Testis (tissue), 3 donors: ENCODE data around the gene PRAC1. TPM values are rescaled to one million over a fixed set of nuclear protein-coding genes. Genes with fewer than 3 reads are reported as not detected.
A peak's percentile ranks its signal among the peaks of the same experiment; 100 is the strongest.

Experiments
- DNase-seq: peaks from one replicate; pipeline ENCODE4 v3.0.0-alpha.2; 2019
- H3K27ac ChIP-seq, 2 donors: fragments of 200-600 bp; sonication (generic); one replicate each; pipeline ENCODE4 v1.5.1; 2019
- H3K27me3 ChIP-seq: fragments of 200-600 bp; sonication (generic); one replicate; pipeline ENCODE4 v1.5.1; 2019
- H3K36me3 ChIP-seq: fragments of 200-600 bp; sonication (generic); one replicate; pipeline ENCODE4 v1.5.1; 2017; ENCODE audit warnings: low read depth; ENCODE audit errors: missing control alignments
- H3K4me1 ChIP-seq: fragments of 200-600 bp; sonication (generic); one replicate; pipeline ENCODE4 v1.5.1; 2019
- H3K4me3 ChIP-seq, 2 donors: fragments of 200-600 bp; sonication (generic); one replicate each; pipeline ENCODE4 v1.5.1; 2017 to 2019
- H3K9me3 ChIP-seq: fragments of 200-600 bp; sonication (generic); one replicate; pipeline ENCODE4 v1.5.1; 2017
- CTCF ChIP-seq, 3 experiments: fragments of 450-650 bp in 2 of 3; fragments of 200-600 bp in 1 of 3; sonication (generic) in 1 of 3; IDR thresholded peaks; one replicate each; pipeline ENCODE4 v1.5.1; 2016 to 2019; ENCODE audit warnings: antibody characterized with exemption in 3 of 3, mild to moderate bottlenecking in 2 of 3, moderate library complexity in 1 of 3
- POLR2A ChIP-seq: fragments of 450-650 bp; IDR thresholded peaks from one replicate; pipeline ENCODE4 v1.6.1; 2017; ENCODE audit warnings: antibody characterized with exemption, mild to moderate bottlenecking, moderate library complexity
- WGBS, 2 donors: methylation state at CpG; one replicate each; pipeline ENCODE4 v1.1.5; 2018; 5-methylcytosine and 5-hydroxymethylcytosine counted together
- intact Hi-C: fragments of 100-400 bp; cut with DNase I; formaldehyde crosslinking; loops from one replicate; pipeline ENCODE4 v1.15.1; 2023; ENCODE audit warnings: low total_unique reads
- polyA plus RNA-seq: library from polyadenylated mRNA; stranded (reverse); fragments of 350-450 nt; fragmentation: Illumina TruSeq; extraction: RNeasy Lipid Tissue Mini Kit (QIAGEN cat#74804); gene quantifications from one replicate; pipeline ENCODE4 v1.2.3, GENCODE V29; 2014; ENCODE audit warnings: low read depth, low replicate concordance; ENCODE audit not compliant: insufficient read depth
- total RNA-seq, 2 donors: library from RNA; depleted of rRNA; stranded (reverse); fragments of >200 nt; gene quantifications; one replicate each; pipeline ENCODE4 v1.2.3, GENCODE V29; 2016

The PRAC1 gene
- total and polyA plus RNA-seq, 3 donors from 2014 or later = not detected

- DNase-seq = no peak
- Histone ChIP-seq H3K27me3 (no peaks in the 10 kb centered on the region), H3K9me3 (no peaks in the 10 kb centered on the region), H3K36me3 (no peaks in the 10 kb centered on the region), H3K4me3 (no peak overlapping the region), H3K27ac (no peak overlapping the region), H3K4me1 (peaks cover 13% of the 10 kb centered on the region)
- TF ChIP-seq CTCF (IDR thresholded peaks at IDR 0.05) (no peak), POLR2A (no peak)
- intact Hi-C loops = no loop called here
- 78 to 83% methylated on average over 6 of the region's 6 CpGs for WGBS, 2 donors
These were observed 38.8 kb upstream of the PRAC1 start for GRCh38 chr17:48761114-48761513.

DNA sequence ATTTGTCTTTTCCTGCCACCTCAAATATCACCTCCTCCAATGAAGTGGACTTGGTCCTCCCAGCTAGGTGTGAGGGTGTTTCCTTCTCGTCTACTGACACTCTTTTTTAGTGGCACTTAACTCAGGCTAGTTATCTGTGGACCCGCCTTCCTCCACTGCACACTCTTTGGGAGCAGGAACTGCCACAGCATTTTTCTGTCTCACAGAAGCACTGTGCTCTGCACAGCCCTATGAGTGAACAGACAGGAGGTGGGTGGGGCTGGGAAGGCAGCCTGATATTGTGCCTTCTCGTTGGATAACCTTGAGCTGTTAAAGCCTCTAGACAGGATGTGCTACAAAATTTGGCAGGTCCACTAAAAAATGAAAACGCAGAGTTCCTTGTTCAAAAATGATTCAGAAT lies 38.1 kb upstream of the PRAC1 start:
- Histone ChIP-seq H3K4me3 (no peak overlapping the region), H3K9me3 (no peaks in the 10 kb centered on the region), H3K4me1 (peaks cover 13% of the 10 kb centered on the region), H3K27ac (no peak overlapping the region), H3K27me3 (no peaks in the 10 kb centered on the region), H3K36me3 (no peaks in the 10 kb centered on the region)
- WGBS, 2 donors = 28 to 37% methylated on average over 4 of the region's 4 CpGs
- intact Hi-C loops = no loop called here
- peak; percentile 65 for DNase-seq
- no peak for TF ChIP-seq CTCF (IDR thresholded peaks at IDR 0.05)
- no peak for TF ChIP-seq POLR2A

GRCh38 chr17:48759288-48759687 lies 37.0 kb upstream of the PRAC1 start:
- intact Hi-C loops = no loop called here
- DNase-seq = no peak
- no peaks in the 10 kb centered on the region for H3K36me3 ChIP-seq
- H3K27ac ChIP-seq = no peak overlapping the region
- no peaks in the 10 kb centered on the region for H3K9me3 ChIP-seq
- H3K4me1 ChIP-seq = peaks cover 19% of the 10 kb centered on the region
- no peak for TF ChIP-seq CTCF (IDR thresholded peaks at IDR 0.05)
- no peak for TF ChIP-seq POLR2A
- H3K27me3 ChIP-seq = no peaks in the 10 kb centered on the region
- no peak overlapping the region for H3K4me3 ChIP-seq

DNA sequence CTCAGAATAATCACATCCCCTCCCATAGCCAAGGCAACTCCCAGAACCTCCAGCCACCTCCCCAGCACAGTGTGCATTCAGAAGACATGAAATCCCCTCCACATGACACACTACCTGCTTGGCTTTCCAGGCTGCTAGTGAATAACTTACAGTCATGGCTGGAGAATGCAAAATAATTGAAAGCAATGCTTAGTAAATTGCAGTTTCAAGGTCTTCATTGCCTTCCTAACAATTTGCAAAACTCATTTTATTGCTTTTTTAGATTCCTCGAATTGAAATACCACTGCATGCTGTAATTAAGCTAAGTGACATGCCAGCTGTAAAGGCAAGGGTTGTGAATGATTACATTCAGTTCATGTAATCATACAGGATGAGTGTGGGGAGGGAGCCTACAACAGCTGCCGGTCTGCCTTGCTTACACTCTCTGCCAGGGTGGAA lies 35.2 kb upstream of the PRAC1 start:
- Histone ChIP-seq H3K4me3 (no peak overlapping the region), H3K4me1 (peaks cover 19% of the 10 kb centered on the region), H3K27me3 (no peaks in the 10 kb centered on the region), H3K9me3 (no peaks in the 10 kb centered on the region), H3K27ac (no peak overlapping the region), H3K36me3 (no peaks in the 10 kb centered on the region)
- intact Hi-C loops = no loop called here
- TF ChIP-seq CTCF (IDR thresholded peaks at IDR 0.05) = no peak
- no peak for TF ChIP-seq POLR2A
- no peak for DNase-seq
- WGBS, 2 donors = 43 to 62% methylated on average over 2 of the region's 2 CpGs

DNA sequence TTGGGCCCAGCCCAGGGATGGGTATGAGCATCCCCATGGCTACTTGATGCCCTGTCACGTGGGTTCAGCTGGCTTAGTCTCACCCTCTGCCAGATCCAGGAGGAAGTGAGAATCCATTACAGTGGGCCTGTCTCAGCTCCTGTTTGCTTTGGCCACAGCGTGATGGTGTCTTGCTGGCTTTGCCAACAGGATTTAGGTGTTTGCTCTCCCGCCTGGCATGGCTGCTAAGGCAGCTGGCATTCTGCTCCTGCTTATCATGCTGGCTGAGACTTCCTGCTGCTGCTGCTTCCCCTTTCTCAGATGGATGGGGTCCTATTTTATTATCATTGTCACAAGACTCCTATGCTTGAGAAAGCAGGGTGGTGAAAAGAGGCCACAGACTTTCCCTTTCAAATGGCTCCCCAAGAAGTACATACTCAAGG lies 34.5 kb upstream of the PRAC1 start:
- intact Hi-C loops = no loop called here
- no peak for TF ChIP-seq CTCF (IDR thresholded peaks at IDR 0.05)
- no peak for TF ChIP-seq POLR2A
- 43 to 44% methylated on average over 3 of the region's 3 CpGs for WGBS, 2 donors
- no peaks in the 10 kb centered on the region for H3K9me3 ChIP-seq
- DNase-seq = no peak
- H3K27ac ChIP-seq = no peak overlapping the region
- H3K27me3 ChIP-seq = no peaks in the 10 kb centered on the region
- no peaks in the 10 kb centered on the region for H3K36me3 ChIP-seq
- H3K4me1 ChIP-seq = peaks cover 19% of the 10 kb centered on the region
- no peak overlapping the region for H3K4me3 ChIP-seq
